Neural progenitor cell (in vitro differentiated cells): Measurements from ENCODE around the gene ABLIM2. TPM values are rescaled to one million over a fixed set of nuclear protein-coding genes. Genes with fewer than 3 reads are reported as not detected.
"Not testable (repeated sequence)": the region's sequence is repeated elsewhere in the genome, so short reads cannot be mapped to it uniquely, and the experiment has no call there.

ENCODE experiments used
- DNase-seq: peaks from one replicate; pipeline ENCODE4 v3.0.0-alpha.2; 2016; ENCODE audit warnings: low spot score
- H2AFZ ChIP-seq: fragments of 200-600 bp; sonication (generic); replicated peaks from 2 replicates; pipeline ENCODE4 v1.6.1; 2016; ENCODE audit warnings: antibody characterized with exemption
- H3F3A ChIP-seq: fragments of 200-600 bp; sonication (generic); 2 replicates; pipeline ENCODE4 v1.6.1; 2016; ENCODE audit warnings: antibody characterized with exemption, low read depth
- H3K27ac ChIP-seq: fragments of 200-600 bp; sonication (generic); 2 replicates; pipeline ENCODE4 v1.5.1; 2016; ENCODE audit warnings: mild to moderate bottlenecking
- H3K27me3 ChIP-seq: fragments of 200-600 bp; sonication (generic); 2 replicates; pipeline ENCODE4 v1.6.1; 2016; ENCODE audit warnings: mild to moderate bottlenecking, moderate library complexity
- H3K36me3 ChIP-seq: fragments of 200-600 bp; sonication (generic); 2 replicates; pipeline ENCODE4 v1.5.1; 2016
- H3K4me1 ChIP-seq: fragments of 200-600 bp; sonication (generic); 2 replicates; pipeline ENCODE4 v1.6.1; 2016; ENCODE audit warnings: mixed run types
- H3K4me2 ChIP-seq: fragments of 200-600 bp; sonication (generic); 2 replicates; pipeline ENCODE4 v1.6.1; 2016
- H3K4me3 ChIP-seq: fragments of 200-600 bp; sonication (generic); 2 replicates; pipeline ENCODE4 v1.5.1; 2016
- H3K79me2 ChIP-seq: fragments of 200-600 bp; sonication (generic); 2 replicates; pipeline ENCODE4 v1.6.1; 2016; ENCODE audit warnings: low read depth
- H3K9ac ChIP-seq: fragments of 200-600 bp; sonication (generic); 2 replicates; pipeline ENCODE4 v1.6.1; 2016
- H3K9me3 ChIP-seq: fragments of 200-600 bp; sonication (generic); 2 replicates; pipeline ENCODE4 v1.5.1; 2016; ENCODE audit warnings: low read depth
- H4K20me1 ChIP-seq: fragments of 200-600 bp; sonication (generic); 2 replicates; pipeline ENCODE4 v1.6.1; 2016; ENCODE audit warnings: low read depth
- H3K27ac Mint-ChIP-seq: 3 replicates; pipeline ENCODE4 v1.8.0; 2021; ENCODE audit warnings: mixed read lengths
- H3K27me3 Mint-ChIP-seq: 2 replicates; pipeline ENCODE4 v1.8.0; 2022; ENCODE audit warnings: low read depth, mild to moderate bottlenecking, inconsistent platforms, moderate library complexity, mixed read lengths; ENCODE audit not compliant: insufficient read depth
- H3K36me3 Mint-ChIP-seq: 3 replicates; pipeline ENCODE4 v1.8.0; 2021; ENCODE audit warnings: mixed read lengths
- H3K4me1 Mint-ChIP-seq: 3 replicates; pipeline ENCODE4 v1.8.0; 2021; ENCODE audit warnings: mixed read lengths
- H3K4me3 Mint-ChIP-seq: 3 replicates; pipeline ENCODE4 v1.8.0; 2021; ENCODE audit warnings: mild to moderate bottlenecking, moderate library complexity, mixed read lengths
- H3K9me3 Mint-ChIP-seq: 3 replicates; pipeline ENCODE4 v1.8.0; 2020; ENCODE audit warnings: mixed read lengths
- EZH2 ChIP-seq: fragments of 200-600 bp; sonication (generic); IDR thresholded peaks from 2 replicates; pipeline ENCODE4 v1.6.1; 2017; ENCODE audit warnings: antibody characterized with exemption, mild to moderate bottlenecking, moderate library complexity
- EZH2phosphoT487 ChIP-seq: fragments of 200-600 bp; sonication (generic); IDR thresholded peaks from 2 replicates; pipeline ENCODE4 v1.6.1; 2017; ENCODE audit warnings: antibody characterized with exemption
- total RNA-seq: library from RNA; depleted of rRNA; stranded (reverse); fragments of >200 nt; gene quantifications from 2 replicates; pipeline ENCODE4 v1.2.3, GENCODE V29; 2015; ENCODE audit warnings: low replicate concordance
- TF ChIP-seq, protein P1 (sequence below): fragments of 200-600 bp; sonication (generic); IDR thresholded peaks from 2 replicates; pipeline ENCODE4 v1.5.1; 2017; ENCODE audit warnings: antibody characterized with exemption, mild to moderate bottlenecking

Gene ABLIM2
- total RNA-seq, 1 donor from 2014 or later: 0.24 TPM

DNA sequence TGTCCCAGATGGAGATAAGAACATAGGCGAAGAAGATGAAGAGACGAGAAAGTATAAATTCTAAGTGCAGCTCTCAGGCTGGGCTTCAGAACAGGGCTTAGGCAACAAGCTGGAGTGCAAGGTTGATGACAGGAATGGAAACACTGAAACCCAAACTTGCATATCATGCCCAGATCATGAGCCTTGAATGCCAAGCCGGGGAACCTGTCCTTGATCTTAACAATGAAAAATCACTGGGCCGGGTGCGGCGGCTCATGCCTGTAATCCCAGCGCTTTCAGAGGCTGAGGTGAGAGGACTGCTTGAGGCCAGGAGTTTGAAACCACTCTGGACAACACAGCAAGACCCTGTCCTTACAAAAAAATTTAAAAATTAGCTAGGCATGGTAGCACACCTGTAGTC, 236.1 kb downstream of the ABLIM2 start:
- Histone ChIP-seq H3K9ac (no peak overlapping the region), H4K20me1 (no peaks in the 10 kb centered on the region), H3K79me2 (peaks cover 4% of the 10 kb centered on the region), H3K9me3 (no peaks in the 10 kb centered on the region), H3K27ac (no peak overlapping the region), H3F3A (no peaks in the 10 kb centered on the region), H3K27me3 (no peaks in the 10 kb centered on the region), H2AFZ (no peak overlapping the region), H3K4me1 (no peaks in the 10 kb centered on the region), H3K4me3 (no peak overlapping the region), H3K4me2 (no peak overlapping the region), H3K36me3 (no peaks in the 10 kb centered on the region)
- TF ChIP-seq EZH2: no peak
- no peak for TF ChIP-seq EZH2phosphoT487
- TF ChIP-seq, protein P1, sequence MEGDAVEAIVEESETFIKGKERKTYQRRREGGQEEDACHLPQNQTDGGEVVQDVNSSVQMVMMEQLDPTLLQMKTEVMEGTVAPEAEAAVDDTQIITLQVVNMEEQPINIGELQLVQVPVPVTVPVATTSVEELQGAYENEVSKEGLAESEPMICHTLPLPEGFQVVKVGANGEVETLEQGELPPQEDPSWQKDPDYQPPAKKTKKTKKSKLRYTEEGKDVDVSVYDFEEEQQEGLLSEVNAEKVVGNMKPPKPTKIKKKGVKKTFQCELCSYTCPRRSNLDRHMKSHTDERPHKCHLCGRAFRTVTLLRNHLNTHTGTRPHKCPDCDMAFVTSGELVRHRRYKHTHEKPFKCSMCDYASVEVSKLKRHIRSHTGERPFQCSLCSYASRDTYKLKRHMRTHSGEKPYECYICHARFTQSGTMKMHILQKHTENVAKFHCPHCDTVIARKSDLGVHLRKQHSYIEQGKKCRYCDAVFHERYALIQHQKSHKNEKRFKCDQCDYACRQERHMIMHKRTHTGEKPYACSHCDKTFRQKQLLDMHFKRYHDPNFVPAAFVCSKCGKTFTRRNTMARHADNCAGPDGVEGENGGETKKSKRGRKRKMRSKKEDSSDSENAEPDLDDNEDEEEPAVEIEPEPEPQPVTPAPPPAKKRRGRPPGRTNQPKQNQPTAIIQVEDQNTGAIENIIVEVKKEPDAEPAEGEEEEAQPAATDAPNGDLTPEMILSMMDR: no peak
- Mint-ChIP-seq H3K9me3 (peaks cover 3% of the 10 kb centered on the region), H3K4me1 (peaks cover 8% of the 10 kb centered on the region), H3K27ac (no peak overlapping the region), H3K27me3 (no peaks in the 10 kb centered on the region), H3K36me3 (peaks cover 3% of the 10 kb centered on the region), H3K4me3 (no peak overlapping the region)
- DNase-seq: no peak

DNA sequence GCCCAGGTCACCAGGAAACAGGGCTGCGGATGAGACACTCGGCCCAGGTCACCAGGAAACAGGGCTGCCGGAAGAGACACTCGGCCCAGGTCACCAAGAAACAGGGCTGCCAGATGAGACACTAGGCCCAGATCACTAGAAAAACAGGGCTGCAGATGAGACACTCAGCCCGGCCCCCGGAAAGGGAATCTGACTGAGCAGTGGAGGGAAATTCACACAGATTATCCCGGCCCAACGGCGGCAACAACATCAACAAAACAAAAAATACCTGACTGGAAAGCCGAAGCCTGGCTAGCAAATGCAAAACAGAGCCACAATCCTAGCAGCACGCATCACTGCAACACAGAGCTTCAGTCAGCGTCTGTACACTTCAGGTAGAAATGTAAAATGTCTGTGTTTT, 239.6 kb downstream of the ABLIM2 start:
- H3K4me1 ChIP-seq: no peaks in the 10 kb centered on the region
- no peaks in the 10 kb centered on the region for H3K79me2 ChIP-seq
- no peaks in the 10 kb centered on the region for H3K36me3 ChIP-seq
- H2AFZ ChIP-seq: no peak overlapping the region
- Mint-ChIP-seq H3K4me3 (no peak overlapping the region), H3K9me3 (no peaks in the 10 kb centered on the region), H3K27ac (peak overlapping the region; percentile 60), H3K36me3 (no peaks in the 10 kb centered on the region), H3K4me1 (peaks cover 13% of the 10 kb centered on the region), H3K27me3 (no peaks in the 10 kb centered on the region)
- H3F3A ChIP-seq: no peaks in the 10 kb centered on the region
- H4K20me1 ChIP-seq: no peaks in the 10 kb centered on the region
- H3K4me3 ChIP-seq: no peak overlapping the region
- DNase-seq: no peak
- TF ChIP-seq EZH2 (no peak), EZH2phosphoT487 (no peak)
- TF ChIP-seq, protein P1: no peak
- no peak overlapping the region for H3K27ac ChIP-seq
- H3K4me2 ChIP-seq: no peak overlapping the region
- no peak overlapping the region for H3K9ac ChIP-seq
- H3K9me3 ChIP-seq: no peaks in the 10 kb centered on the region
- H3K27me3 ChIP-seq: no peaks in the 10 kb centered on the region

DNA sequence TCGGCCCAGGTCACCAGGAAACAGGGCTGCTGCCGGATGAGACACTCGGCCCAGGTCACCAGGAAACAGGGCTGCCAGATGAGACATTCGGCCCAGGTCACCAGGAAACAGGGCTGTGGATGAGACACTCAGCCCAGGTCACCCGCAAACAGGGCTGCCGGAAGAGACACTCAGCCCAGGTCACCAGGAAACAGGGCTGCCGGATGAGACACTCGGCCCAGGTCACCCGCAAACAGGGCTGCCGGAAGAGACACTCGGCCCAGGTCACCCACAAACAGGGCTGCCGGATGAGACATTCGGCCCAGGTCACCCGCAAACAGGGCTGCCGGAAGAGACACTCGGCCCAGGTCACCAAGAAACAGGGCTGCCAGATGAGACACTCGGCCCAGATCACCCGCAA, 240.4 kb downstream of the ABLIM2 start:
- H3K4me1 ChIP-seq, H3K79me2 ChIP-seq, H3K36me3 Mint-ChIP-seq, H3K9me3 ChIP-seq, H3K27ac Mint-ChIP-seq, H3K27ac ChIP-seq, H3K36me3 ChIP-seq, H4K20me1 ChIP-seq, H3K4me2 ChIP-seq, H3K9ac ChIP-seq, H3K9me3 Mint-ChIP-seq, H3K27me3 ChIP-seq, H3K4me3 Mint-ChIP-seq, H3F3A ChIP-seq, DNase-seq, H3K27me3 Mint-ChIP-seq, H2AFZ ChIP-seq, H3K4me3 ChIP-seq: not testable (repeated sequence)
- peaks cover 13% of the 10 kb centered on the region for H3K4me1 Mint-ChIP-seq

DNA sequence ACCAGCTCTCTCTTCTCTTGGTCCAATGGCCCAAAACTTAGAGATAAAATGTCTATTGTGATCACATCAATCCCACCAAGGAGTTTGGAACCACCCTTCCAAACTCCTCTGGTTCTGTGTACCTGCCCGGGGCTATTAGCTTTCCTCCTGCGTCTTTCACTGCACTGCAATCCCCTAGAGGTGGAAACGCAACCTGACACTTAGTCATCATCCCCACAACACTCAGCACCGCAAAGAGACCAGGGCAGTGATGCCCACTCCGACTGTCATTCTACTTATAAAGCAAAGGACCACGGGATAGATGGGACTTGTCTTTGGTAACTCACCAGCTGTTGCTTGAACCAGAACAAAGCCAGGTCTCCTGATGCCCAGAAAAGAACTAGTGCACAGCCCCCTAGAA, 240.9 kb downstream of the ABLIM2 start:
- Histone ChIP-seq H3K27ac (no peak overlapping the region), H3K4me2 (no peak overlapping the region), H3K36me3 (no peaks in the 10 kb centered on the region), H3K79me2 (peaks cover 5% of the 10 kb centered on the region), H3K27me3 (no peaks in the 10 kb centered on the region), H3F3A (no peaks in the 10 kb centered on the region), H2AFZ (no peak overlapping the region), H3K9me3 (no peaks in the 10 kb centered on the region), H3K4me1 (no peaks in the 10 kb centered on the region), H3K4me3 (no peak overlapping the region), H4K20me1 (no peaks in the 10 kb centered on the region), H3K9ac (no peak overlapping the region)
- H3K9me3 Mint-ChIP-seq: no peaks in the 10 kb centered on the region
- no peak overlapping the region for H3K4me3 Mint-ChIP-seq
- no peak for DNase-seq
- H3K27ac Mint-ChIP-seq: peak overlapping the region; percentile 54
- TF ChIP-seq EZH2phosphoT487: no peak
- TF ChIP-seq, protein P1: peak; percentile 25
- H3K36me3 Mint-ChIP-seq: no peaks in the 10 kb centered on the region
- no peaks in the 10 kb centered on the region for H3K27me3 Mint-ChIP-seq
- H3K4me1 Mint-ChIP-seq: peaks cover 13% of the 10 kb centered on the region
